Smooth muscle cell (in vitro differentiated cells): ENCODE results near the gene TYW1B. TPM values are rescaled to one million over a fixed set of nuclear protein-coding genes. Genes with fewer than 3 reads are reported as not detected.
"Not testable (repeated sequence)": the region's sequence is repeated elsewhere in the genome, so short reads cannot be mapped to it uniquely, and the experiment has no call there.

ENCODE experiments used
- DNase-seq: peaks from one replicate; lab custom pipeline; 2025; ENCODE audit not compliant: unreplicated experiment; lab: John Stamatoyannopoulos, UW
- H2AFZ ChIP-seq: fragments of 200-600 bp; sonication (generic); 2 replicates; pipeline ENCODE4 v1.6.0; 2016; ENCODE audit warnings: antibody characterized with exemption, low read depth, mild to moderate bottlenecking
- H3F3A ChIP-seq: fragments of 200-600 bp; sonication (generic); 2 replicates; pipeline ENCODE4 v1.6.0; 2017; ENCODE audit warnings: antibody characterized with exemption, low read depth
- H3K27ac ChIP-seq: fragments of 200-600 bp; sonication (generic); 2 replicates; pipeline ENCODE4 v1.5.1; 2016; ENCODE audit warnings: low read depth, mild to moderate bottlenecking
- H3K27me3 ChIP-seq: fragments of 200-600 bp; sonication (generic); 2 replicates; pipeline ENCODE4 v1.6.1; 2016; ENCODE audit warnings: low read depth, mild to moderate bottlenecking
- H3K36me3 ChIP-seq: fragments of 200-600 bp; sonication (generic); 2 replicates; pipeline ENCODE4 v1.5.1; 2016; ENCODE audit warnings: low read depth
- H3K4me1 ChIP-seq: fragments of 200-600 bp; sonication (generic); 2 replicates; pipeline ENCODE4 v1.5.1; 2016; ENCODE audit warnings: low read depth
- H3K4me2 ChIP-seq: fragments of 200-600 bp; sonication (generic); 2 replicates; pipeline ENCODE4 v1.6.0; 2016; ENCODE audit warnings: mild to moderate bottlenecking
- H3K4me3 ChIP-seq: fragments of 200-600 bp; sonication (generic); 2 replicates; pipeline ENCODE4 v1.5.1; 2016; ENCODE audit warnings: mild to moderate bottlenecking
- H3K79me2 ChIP-seq: fragments of 200-600 bp; sonication (generic); 2 replicates; pipeline ENCODE4 v1.6.0; 2016; ENCODE audit warnings: low read depth, mild to moderate bottlenecking
- H3K9ac ChIP-seq: fragments of 200-600 bp; sonication (generic); 2 replicates; pipeline ENCODE4 v1.6.0; 2016; ENCODE audit warnings: low read depth
- H3K9me3 ChIP-seq: fragments of 200-600 bp; sonication (generic); replicated peaks from 2 replicates; pipeline ENCODE4 v1.5.1; 2016; ENCODE audit warnings: low read depth
- H4K20me1 ChIP-seq: fragments of 200-600 bp; sonication (generic); 2 replicates; pipeline ENCODE4 v1.6.0; 2016; ENCODE audit warnings: low read depth
- CTCF ChIP-seq: fragments of 200-600 bp; sonication (generic); IDR thresholded peaks from 2 replicates; pipeline ENCODE4 v1.5.1; 2017; ENCODE audit warnings: borderline replicate concordance, mild to moderate bottlenecking, antibody characterized with exemption; ENCODE audit not compliant: insufficient read depth, poor library complexity, severe bottlenecking
- WGBS: methylation state at CpG from one replicate; pipeline ENCODE4 v1.1.7; 2016; ENCODE audit warnings: low lambda C conversion rate; 5-methylcytosine and 5-hydroxymethylcytosine counted together
- polyA plus RNA-seq: library from polyadenylated mRNA; unstranded; fragments of >200 nt; fragmentation: Nextera tagmentation; extraction: Ambion mirVana; gene quantifications from 2 replicates; pipeline ENCODE4 v1.2.1, GENCODE V29; 2016
- total RNA-seq: library from RNA; depleted of rRNA; stranded (reverse); fragments of >200 nt; gene quantifications from 2 replicates; pipeline ENCODE4 v1.2.3, GENCODE V29; 2014

Gene TYW1B
- total and polyA plus RNA-seq, 2 experiments from 2014 or later = 0.40 to 0.75 TPM

- H4K20me1 ChIP-seq, H3K9ac ChIP-seq, H3K27me3 ChIP-seq, H3K36me3 ChIP-seq, H3K27ac ChIP-seq, H3K4me3 ChIP-seq, H2AFZ ChIP-seq, H3F3A ChIP-seq, DNase-seq, H3K4me1 ChIP-seq, H3K79me2 ChIP-seq, H3K9me3 ChIP-seq: not testable (repeated sequence)
- H3K4me2 ChIP-seq = peak overlapping the region; percentile 35
- WGBS = 79% methylated on average over 6 of the region's 7 CpGs
Measured at GRCh38 chr7:72626428-72627011, 201.5 kb downstream of the TYW1B start.

- not testable (repeated sequence) for H3K9ac ChIP-seq, DNase-seq, H3K4me3 ChIP-seq, H2AFZ ChIP-seq, H3K4me1 ChIP-seq, H3K36me3 ChIP-seq, H3F3A ChIP-seq, H3K79me2 ChIP-seq, H3K9me3 ChIP-seq, H3K27ac ChIP-seq, H4K20me1 ChIP-seq, H3K27me3 ChIP-seq
- 51% methylated on average over 3 of the region's 4 CpGs for WGBS
- H3K4me2 ChIP-seq = peak overlapping the region; percentile 35
Measured at GRCh38 chr7:72625721-72626423, 202.1 kb downstream of the TYW1B start.

- 95% methylated on average over 8 of the region's 8 CpGs for WGBS
- peaks cover 5% of the 10 kb centered on the region for H3F3A ChIP-seq
- H3K4me1 ChIP-seq = peaks cover 4% of the 10 kb centered on the region
- no peaks in the 10 kb centered on the region for H3K9me3 ChIP-seq
- H3K36me3 ChIP-seq = no peaks in the 10 kb centered on the region
- no peaks in the 10 kb centered on the region for H3K27me3 ChIP-seq
- H4K20me1 ChIP-seq = no peaks in the 10 kb centered on the region
- TF ChIP-seq CTCF = no peak
- no peaks in the 10 kb centered on the region for H3K79me2 ChIP-seq
- H3K4me2 ChIP-seq = no peak overlapping the region
- DNase-seq = no peak
- H3K4me3 ChIP-seq = no peak overlapping the region
- no peak overlapping the region for H2AFZ ChIP-seq
- H3K27ac ChIP-seq = no peak overlapping the region
- no peak overlapping the region for H3K9ac ChIP-seq
Measured at GRCh38 chr7:72622532-72622931, 205.5 kb downstream of the TYW1B start.

- not testable (repeated sequence) for H3K9ac ChIP-seq, H3K4me2 ChIP-seq, H3F3A ChIP-seq, DNase-seq, H3K4me3 ChIP-seq, H2AFZ ChIP-seq, H4K20me1 ChIP-seq, H3K36me3 ChIP-seq, H3K27ac ChIP-seq, H3K4me1 ChIP-seq, H3K79me2 ChIP-seq, H3K27me3 ChIP-seq, H3K9me3 ChIP-seq
- 55% methylated on average over 3 of the region's 3 CpGs for WGBS
Measured at GRCh38 chr7:72621761-72622187, 206.2 kb downstream of the TYW1B start.

GRCh38 chr7:72620923-72621322 is 207.1 kb downstream of the TYW1B start:
- H3K27me3 ChIP-seq, H2AFZ ChIP-seq: not testable (repeated sequence)

GRCh38 chr7:72618435-72619180 is 209.4 kb downstream of the TYW1B start:
- not testable (repeated sequence) for H3K9me3 ChIP-seq, H3K27ac ChIP-seq, H3K36me3 ChIP-seq, H3K4me2 ChIP-seq, H3K9ac ChIP-seq, DNase-seq, H3F3A ChIP-seq, H4K20me1 ChIP-seq, H2AFZ ChIP-seq, H3K4me3 ChIP-seq, H3K79me2 ChIP-seq, H3K4me1 ChIP-seq, H3K27me3 ChIP-seq
- 76% methylated on average over 11 of the region's 11 CpGs for WGBS

More at GRCh38 chr7:72620923-72621322, 207.1 kb downstream of the TYW1B start:
- H4K20me1 ChIP-seq, H3F3A ChIP-seq, H3K4me3 ChIP-seq, DNase-seq, H3K4me1 ChIP-seq, H3K9me3 ChIP-seq, H3K27ac ChIP-seq, H3K36me3 ChIP-seq, H3K9ac ChIP-seq, H3K4me2 ChIP-seq, H3K79me2 ChIP-seq: not testable (repeated sequence)
- 78% methylated on average over 2 of the region's 2 CpGs for WGBS

- H3K4me3 ChIP-seq, H3K9ac ChIP-seq, H3K27ac ChIP-seq, H3K4me2 ChIP-seq, H3K79me2 ChIP-seq, H3K36me3 ChIP-seq, H4K20me1 ChIP-seq, H3F3A ChIP-seq, DNase-seq, H2AFZ ChIP-seq, H3K9me3 ChIP-seq, H3K27me3 ChIP-seq, H3K4me1 ChIP-seq: not testable (repeated sequence)
- 98% methylated on average over 5 of the region's 5 CpGs for WGBS
Measured at GRCh38 chr7:72609761-72610160, 218.2 kb downstream of the TYW1B start.
